Measurements from ENCODE around the gene ATP8A2. TPM values are rescaled to one million over a fixed set of nuclear protein-coding genes. Genes with fewer than 3 reads are reported as not detected.
A peak's percentile ranks its signal among the peaks of the same experiment; 100 is the strongest.
"Not testable (repeated sequence)": the region's sequence is repeated elsewhere in the genome, so short reads cannot be mapped to it uniquely, and the experiment has no call there.

The ATP8A2 gene
- polyA plus RNA-seq, 5 donors = 9.1 to 13.1 (median 12.3) TPM

DNA sequence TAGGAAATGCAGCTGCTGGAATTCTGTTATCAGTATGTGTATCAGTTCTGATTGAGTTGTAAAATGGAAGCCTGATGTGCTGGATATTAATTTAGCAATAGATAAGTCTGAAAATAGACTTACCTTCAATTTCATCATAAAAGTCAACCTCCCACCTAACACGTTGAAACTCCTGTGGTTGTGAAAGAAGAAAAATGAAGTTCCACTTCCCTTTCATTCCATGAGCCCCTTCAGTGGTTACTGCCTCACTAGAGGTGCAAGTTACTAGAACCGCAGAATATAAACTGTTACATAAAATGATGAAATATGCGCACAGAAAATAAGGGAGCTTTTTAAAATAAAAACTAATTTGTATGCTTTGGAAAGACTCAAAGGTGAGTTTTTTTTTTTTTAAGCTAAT, 430.8 kb downstream of the ATP8A2 start:
- no peak for DNase-seq

DNA sequence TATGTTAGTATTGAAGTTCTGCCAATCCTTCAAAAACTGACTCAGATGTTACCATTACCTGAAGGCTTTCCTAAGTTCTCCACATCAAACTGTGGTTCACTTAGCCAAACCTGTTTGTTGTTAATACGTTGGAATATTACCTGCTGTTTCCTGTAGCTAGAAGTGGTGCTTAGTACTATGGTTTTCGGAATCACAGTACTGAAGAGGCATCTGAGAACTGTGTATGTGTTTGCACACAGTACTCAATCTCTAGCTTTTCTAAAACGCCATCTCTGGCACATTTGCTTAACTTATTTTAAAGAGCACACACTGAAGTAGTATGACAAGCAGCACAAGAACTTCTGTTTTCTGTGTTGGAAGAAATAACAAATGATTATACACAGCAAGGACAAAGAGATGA, 431.9 kb downstream of the ATP8A2 start:
- DNase-seq = peak in 1 of 2 donors; percentile 13

DNA sequence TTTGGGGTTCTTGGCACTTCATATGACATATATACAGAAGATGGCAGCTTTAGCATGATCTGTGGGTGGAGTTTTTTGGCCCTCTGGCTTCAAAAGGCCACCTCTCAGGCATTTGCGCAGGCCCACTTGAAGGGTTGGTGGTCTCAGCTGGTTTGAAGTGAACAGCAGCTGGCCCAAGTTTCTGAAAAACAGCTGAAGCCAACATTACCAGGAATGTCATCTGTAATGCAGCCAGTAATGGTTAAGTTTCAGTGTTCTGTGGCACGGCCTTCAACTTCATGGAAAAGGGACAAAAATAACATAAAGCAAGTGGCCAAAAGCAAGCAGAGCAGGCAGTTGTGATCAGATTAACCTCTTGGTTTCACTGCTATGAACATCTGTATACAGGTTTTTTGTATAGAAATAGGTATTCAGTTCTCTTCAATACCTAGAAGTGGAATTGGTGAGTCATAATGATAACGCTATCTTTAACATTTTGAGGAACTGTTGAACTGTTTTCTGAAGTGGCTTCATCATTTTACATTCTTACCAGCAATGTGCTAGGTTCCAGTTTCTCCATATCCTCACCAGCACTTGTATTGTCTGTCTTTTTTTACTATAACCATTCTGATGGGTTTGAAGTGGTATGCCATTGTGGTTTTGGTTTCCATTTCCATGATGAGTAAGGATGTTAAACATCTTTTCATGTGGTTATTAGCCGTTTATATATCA, 434.6 kb downstream of the ATP8A2 start:
- DNase-seq = no peak

DNA sequence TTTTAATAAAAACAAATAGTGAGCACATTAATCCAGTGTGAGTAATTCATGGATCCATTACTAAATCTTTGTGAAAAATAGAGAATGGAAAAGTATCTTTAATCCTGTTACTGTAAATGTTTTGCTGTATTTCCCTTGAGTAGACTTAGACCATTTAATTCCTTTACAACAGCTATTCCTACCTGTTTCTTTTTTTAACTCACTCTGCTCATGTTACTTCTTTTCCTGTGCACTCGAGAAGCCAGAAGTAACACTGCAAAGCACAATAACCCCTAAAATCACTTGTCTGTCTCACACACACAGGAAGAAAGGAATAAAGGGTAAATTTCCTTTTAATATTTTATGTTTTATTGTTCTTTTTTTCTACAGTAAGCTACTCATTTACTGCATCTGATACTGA, 435.8 kb downstream of the ATP8A2 start:
- DNase-seq = no peak

DNA sequence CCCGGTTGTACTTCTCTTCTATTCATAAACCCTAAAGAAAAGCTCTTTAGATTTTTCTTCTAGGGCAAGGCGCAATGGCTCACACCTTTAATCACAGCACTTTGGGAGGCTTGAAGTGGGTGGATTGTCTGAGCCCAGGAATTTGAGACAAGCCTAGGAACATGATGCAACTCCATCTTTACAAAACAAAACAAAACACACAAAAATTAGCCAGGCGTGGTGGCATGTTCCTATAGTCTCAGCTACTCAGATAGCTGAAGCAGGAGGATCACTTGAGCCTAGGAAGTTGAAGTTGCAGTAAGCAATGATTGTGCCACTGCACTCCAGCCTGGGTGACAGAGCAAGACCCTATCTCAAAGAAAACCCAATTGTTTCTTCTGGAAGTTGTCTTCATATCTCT, 439.7 kb downstream of the ATP8A2 start:
- no peak for DNase-seq

DNA sequence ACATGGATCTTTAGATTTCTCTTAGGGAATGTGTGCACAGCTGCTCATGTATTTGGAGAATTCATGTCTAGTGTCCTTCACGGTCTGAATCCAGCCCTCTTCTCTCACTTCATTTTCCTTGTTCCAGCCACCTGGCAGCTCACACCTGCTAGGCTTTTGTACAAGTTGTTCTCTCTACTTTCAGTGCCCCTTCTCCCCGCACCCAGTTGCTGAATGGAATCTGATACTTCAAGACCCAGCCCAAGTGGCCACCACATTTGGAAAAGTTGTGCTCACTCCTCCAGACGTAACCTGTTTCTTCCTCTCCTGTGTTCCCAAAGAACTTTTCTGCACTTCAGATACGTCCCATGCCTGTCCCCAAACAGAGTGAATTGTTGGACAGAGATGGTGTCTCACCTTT, 444.5 kb downstream of the ATP8A2 start:
- DNase-seq = no peak

DNA sequence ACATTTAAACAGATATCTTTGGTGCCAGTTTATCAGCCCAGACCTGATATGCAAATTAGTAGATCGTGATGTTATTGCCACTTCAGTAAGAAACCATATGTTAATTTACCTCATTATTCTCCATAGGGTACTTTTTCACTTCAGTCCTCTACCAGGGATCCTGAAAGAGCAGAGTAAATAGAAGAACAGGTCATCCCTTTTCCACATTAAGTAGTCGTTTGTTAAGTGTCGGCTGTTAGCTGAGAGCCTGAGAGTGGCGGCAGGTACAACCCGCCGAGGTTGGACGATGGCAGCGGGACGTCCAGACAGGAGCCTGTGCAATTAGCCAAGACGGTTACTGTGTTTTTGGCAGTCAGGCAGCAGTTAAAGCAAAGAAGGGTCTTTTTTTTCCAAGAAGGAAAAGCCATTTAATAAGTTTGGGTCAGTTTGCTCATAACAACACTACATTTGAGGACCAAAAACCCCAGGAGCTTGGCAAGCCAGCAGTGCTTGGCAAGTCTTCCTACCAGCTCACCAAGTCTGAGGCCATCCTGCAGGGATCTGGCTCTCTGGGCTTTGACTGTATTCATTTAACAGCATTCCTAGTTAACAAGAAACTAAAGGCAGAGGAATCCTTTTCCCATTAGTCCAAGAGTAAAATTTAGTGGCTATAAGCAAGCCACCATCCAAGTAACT, 448.2 kb downstream of the ATP8A2 start:
- DNase-seq = no peak

DNA sequence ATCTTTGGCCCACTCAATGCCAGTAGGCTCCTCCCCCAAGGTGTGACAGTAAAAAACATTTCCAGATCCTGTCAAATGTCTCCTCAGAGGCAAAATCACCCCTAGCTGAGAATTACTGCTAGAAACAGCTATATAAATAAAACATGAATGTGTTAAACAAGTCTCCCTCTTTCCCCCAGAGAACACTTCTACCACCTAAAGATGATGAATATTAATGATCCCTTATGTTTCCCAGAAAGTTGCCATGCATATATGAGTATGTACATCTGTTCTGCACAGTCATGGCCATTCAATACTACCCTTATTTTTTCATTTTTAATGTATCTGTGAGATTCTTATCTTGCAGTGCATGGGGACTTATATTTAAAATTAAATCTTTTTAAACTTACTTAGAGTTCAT, 450.0 kb downstream of the ATP8A2 start:
- DNase-seq = no peak

DNA sequence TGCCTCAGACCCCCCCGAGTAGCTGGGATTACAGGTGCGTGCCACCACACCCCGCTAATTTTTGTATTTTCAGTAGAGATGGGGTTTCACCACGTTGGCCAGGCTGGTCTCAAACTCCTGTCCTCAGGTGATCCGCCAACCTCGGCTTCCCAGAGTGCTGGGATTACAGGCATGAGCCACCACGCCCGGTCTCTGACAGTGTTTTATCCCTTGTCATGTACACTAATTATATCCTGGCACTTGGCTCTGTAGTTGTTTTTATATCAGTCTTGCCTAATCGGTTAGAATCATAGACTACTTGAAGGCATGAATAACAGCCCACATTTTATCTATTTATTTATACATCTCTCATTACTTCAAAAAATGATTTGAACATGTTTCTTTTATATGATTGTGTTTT, 455.4 kb downstream of the ATP8A2 start:
- DNase-seq = not testable (repeated sequence)

DNA sequence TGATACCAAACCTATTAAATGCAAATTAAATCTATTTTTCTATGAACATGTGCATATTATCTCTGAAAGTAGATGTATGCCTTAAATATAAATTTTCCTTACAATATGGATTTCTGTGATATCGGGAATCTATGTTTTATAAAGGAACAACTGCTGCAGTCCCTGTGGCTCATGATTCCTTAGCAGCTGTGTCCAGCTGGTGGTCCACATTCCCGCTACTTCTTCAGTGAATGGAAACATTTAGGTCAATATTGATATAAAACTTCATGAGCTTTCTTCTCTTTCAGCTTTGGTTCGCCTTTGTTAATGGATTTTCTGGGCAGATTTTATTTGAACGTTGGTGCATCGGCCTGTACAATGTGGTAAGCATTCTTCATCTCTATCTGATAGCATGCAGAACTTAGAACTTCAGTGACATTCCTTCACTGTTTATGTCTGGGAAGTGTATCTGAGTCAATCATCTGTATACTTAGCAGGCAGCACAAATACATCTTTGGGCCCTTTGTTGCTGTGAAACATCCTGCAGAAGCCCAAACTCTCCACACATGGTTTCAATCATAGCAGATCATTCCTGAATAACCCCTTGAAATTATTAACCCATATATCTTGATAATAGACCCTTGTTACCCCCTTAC, 456.2 kb downstream of the ATP8A2 start:
- DNase-seq = peak; percentile 82 to 84

DNA sequence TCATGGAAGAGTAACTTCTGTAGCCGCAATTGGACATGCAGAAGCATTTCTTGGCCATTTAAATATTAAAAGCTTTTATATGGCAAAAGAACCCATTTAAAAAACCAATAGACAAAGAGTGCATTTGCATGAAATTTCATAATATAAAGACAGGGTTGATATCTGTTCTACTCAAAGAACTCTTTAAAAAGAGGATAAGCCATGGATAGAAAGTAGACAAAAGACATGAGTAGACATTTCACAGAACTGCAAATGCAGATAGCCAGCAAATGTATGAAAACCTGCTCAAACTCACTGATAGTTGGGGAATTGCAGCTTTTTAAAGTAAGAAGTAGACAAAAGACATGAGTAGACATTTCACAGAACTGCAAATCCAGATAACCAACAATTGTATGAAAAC, 462.0 kb downstream of the ATP8A2 start:
- no peak for DNase-seq

DNA sequence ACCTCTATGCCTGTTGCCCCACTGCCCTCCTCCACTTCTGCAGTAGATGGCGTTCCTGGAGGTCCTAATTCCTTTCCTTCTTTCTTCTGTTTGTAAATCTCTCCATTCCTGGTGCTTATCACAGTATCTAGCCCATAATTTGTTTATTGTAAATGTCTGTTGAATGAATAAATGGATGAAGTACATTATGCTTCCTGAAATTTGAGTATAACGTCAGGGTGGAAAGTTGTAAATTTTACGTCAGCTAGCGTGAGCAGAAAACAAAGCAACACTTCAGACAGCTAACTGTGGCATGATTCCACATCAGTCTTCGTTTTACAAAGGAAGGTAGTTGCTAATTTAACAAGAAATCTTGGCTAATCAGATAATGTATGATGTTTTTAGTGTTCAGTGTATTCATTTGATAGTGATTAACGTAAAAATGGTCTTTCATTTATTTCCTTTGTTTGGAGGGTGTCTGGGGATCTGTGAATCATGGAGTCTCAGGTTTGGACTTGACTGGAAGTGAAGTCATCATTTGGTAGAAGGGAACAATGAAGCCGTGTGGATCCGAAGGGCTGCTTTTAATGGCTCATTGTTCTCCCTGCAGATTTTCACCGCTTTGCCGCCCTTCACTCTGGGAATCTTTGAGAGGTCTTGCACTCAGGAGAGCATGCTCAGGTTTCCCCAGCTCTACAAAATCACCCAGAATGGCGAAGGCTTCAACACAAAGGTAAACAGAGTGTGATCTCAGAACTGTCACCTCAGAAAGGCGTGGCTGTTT, 465.0 kb downstream of the ATP8A2 start:
- no peak for DNase-seq

DNA sequence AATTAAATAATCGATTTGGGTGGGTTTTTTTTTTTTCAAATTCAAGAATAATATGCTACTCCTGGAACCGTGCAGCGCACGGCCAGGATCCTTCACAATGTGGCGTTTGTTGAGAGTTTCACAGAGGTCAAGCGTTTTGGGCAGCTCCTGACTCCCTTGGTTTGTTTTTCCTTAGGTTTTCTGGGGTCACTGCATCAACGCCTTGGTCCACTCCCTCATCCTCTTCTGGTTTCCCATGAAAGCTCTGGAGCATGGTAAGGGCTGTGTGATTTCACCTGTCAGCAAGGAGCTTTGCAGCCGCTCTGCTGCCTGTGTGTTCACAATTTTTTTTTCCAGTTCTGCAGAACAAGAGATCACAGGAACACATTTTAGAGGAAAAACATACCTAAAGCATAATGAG, 467.6 kb downstream of the ATP8A2 start:
- DNase-seq = no peak

DNA sequence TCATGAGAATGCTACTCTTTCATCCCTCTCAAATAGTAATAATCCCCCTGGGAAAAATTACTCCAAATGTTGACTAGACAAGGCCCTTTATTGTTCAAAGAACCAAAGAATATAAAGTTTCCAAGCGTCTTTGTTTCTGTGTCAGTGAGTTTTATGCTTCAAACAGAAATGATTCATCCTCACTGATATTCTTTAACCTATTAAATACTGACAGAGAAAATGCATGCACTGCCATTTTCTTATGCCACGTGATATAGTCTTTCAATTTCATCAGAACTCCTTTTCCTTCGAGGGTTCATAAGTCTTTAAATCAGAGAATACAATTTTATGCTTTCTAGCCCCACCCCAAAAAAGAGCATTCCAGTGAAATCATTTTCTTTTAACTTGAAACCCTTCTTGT, 468.5 kb downstream of the ATP8A2 start:
- no peak for DNase-seq

DNA sequence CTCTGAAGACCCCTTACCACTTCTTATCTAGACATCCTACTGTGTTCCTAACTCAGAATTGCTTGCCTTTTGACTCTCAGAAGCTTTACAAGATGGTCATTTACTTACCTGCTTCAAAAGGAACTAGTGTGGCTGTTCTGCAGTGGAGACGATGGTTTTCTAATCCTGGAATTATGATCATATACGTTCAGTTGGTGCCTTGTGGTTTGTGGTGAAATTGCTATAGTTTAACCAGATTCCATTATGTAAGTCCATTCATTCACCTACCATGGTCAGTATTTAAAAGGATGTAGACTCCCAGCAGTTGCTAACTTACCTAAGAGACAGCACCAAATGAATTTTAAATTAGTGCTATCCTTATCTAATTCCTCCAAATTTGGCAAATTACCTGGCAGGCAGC, 469.2 kb downstream of the ATP8A2 start:
- no peak for DNase-seq

DNA sequence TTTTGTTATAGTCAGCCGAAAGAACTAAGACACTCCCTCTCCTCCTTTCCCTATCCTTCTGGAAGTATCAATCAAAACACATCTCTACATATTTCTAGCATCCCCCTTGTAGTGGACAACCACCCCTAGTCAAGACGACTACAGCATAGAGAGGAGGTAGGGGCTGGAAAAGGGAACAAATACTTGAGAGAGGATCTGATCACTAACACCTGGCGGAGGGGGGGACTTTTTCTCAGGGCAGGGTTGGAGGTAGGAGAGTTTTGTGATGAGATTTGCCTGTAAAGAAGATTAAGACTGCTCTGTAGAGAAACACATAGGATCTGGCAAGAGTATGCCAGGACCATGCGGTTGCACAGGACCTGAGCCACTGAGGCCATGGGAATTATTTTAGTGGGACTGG, 471.9 kb downstream of the ATP8A2 start:
- DNase-seq = no peak

DNA sequence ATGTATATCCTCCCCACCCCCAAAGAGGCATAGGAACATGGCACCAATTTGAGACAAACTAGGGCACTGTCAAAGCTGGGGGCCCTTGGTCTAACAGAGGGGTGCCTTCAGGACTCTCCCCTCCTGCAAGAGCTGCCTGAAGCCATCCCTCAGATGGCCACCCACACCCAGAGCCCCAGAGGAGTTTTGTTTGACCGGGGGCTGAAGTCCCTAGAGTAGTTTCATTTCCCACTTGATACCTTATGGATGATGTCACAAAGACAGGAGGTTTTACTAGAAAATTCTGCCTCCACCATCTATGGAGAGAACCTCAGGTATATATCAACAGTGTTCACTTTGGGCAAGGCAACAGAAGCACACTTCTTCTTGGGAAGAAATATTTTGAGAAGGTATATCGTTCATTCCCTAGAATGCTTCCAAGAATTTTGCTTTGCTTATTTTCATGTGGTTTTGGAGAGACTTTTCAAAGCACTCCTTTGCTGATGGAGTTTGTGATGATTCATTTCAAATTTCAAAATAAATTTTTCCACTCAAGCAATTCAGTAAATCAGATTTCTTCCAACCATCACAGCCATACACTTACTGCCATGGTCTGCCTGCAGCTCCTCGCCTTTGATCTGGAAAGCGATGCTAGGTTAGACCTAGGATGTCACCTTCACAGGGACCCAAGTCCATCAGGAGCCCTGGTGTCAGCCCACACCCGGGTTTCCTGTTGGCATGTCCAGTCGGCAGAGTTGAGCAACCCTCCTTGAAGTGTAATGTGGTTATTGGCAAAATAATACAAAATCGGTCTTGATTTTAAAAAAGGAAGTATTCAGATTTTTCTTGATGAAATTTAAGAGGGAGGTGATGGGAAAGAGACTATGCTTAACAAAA, 473.0 kb downstream of the ATP8A2 start:
- no peak for DNase-seq

DNA sequence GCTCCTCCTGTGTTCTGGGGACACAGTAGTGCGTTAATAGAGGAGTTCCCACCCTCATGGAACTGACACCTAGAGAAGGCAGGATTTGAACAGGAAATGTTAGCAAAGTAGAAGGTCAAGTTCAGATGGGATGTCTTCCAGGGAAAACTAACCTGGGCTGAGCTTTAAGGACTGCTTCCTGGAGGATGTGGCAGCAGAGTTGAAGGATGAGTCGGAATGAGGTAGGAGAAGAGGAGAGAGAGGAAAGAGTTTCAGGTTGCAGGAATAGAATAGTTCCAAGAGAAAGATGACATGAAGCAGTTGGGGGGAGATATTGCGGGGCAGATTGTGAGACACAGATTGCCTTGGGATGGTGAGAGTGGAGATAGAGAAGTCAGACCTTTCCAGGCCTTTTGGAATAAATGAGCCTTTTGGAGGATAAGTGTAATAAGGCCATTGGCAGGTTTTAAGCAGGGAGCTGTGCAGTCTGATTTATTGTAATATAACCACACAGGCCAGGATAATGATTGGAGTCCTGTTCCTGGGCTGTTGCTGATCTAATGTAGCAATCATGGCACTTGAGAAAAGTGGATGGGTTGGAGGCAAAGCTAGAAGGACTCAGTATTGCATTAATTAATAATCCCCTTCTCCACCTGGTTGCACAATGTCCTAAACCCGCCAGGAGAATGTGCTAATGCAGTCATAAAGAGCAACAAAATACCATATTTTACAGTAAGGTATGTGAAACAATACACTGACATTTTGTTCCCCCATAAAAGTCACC, 474.6 kb downstream of the ATP8A2 start:
- no peak for DNase-seq

DNA sequence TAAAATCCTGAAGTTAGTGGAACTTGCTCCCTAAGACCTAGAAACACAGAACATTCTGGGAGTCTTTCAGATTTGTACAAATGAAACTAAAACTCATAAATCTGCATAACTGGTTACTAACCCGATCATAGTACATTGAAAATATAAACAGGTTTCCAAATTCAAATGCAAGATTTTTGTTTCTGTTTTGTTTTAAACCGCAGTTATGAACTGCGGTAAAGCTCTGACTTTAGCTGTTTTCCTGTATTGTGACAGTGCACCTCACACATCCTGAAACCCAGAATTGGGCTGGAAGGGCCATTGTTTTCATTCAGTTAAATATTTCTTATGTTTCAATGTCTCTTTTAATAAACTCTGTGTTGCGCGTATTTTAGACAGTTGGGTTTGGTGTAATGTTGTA, 475.4 kb downstream of the ATP8A2 start:
- no peak for DNase-seq
